CD14-positive monocyte (primary cell): ENCODE measurements around the gene GSPT1. TPM values are rescaled to one million over a fixed set of nuclear protein-coding genes. Genes with fewer than 3 reads are reported as not detected.
A peak's percentile ranks its signal among the peaks of the same experiment; 100 is the strongest.
"Not testable (repeated sequence)": the region's sequence is repeated elsewhere in the genome, so short reads cannot be mapped to it uniquely, and the experiment has no call there.

Experiments used
- DNase-seq, 3 donors: peaks; one replicate each; pipeline ENCODE4 v3.0.0-alpha.2; 2011 to 2022
- H2AFZ ChIP-seq: 2 replicates; pipeline ENCODE4 v1.6.0; 2012; ENCODE audit warnings: mild to moderate bottlenecking, low read depth, low read length, inconsistent platforms; ENCODE audit not compliant: insufficient read depth, poor library complexity, severe bottlenecking
- H3K27ac ChIP-seq, 2 donors: 1 replicate in 1 of 2; 2 replicates in 1 of 2; pipeline ENCODE4 v1.5.1; 2012 to 2013; ENCODE audit warnings: low read length in 2 of 2, control low read depth in 1 of 2, inconsistent platforms in 1 of 2, low read depth in 1 of 2, mild to moderate bottlenecking in 1 of 2
- H3K27me3 ChIP-seq, 2 donors: one replicate each; pipeline versions ENCODE4 v1.6.0 to v1.6.1; 2011 to 2013; ENCODE audit warnings: low read length in 2 of 2; ENCODE audit not compliant: control insufficient read depth in 2 of 2, insufficient read depth in 2 of 2
- H3K36me3 ChIP-seq, 2 donors: replicated peaks in 1 of 2; 1 replicate in 1 of 2; 2 replicates in 1 of 2; pipeline versions ENCODE4 v1.5.1 to v1.6.1; 2012 to 2013; ENCODE audit warnings: low read length in 2 of 2, control low read depth in 1 of 2, inconsistent platforms in 1 of 2, mild to moderate bottlenecking in 1 of 2; ENCODE audit not compliant: insufficient read depth in 2 of 2, control insufficient read depth in 1 of 2
- H3K4me1 ChIP-seq, 2 donors: 1 replicate in 1 of 2; 2 replicates in 1 of 2; pipeline versions ENCODE4 v1.5.1 to v1.6.1; 2012 to 2013; ENCODE audit warnings: low read length in 2 of 2, control low read depth in 1 of 2, inconsistent platforms in 1 of 2, mild to moderate bottlenecking in 1 of 2, moderate library complexity in 1 of 2; ENCODE audit not compliant: insufficient read depth in 2 of 2, control insufficient read depth in 1 of 2
- H3K4me2 ChIP-seq: replicated peaks from 2 replicates; pipeline ENCODE3; 2012; ENCODE audit warnings: low read length, moderate library complexity, mild to moderate bottlenecking; ENCODE audit not compliant: poor library complexity, severe bottlenecking; ENCODE audit errors: extremely low read depth
- H3K4me3 ChIP-seq, 3 experiments: fragments of 200-600 bp in 1 of 3; sonication (generic) in 1 of 3; replicated peaks in 1 of 3; 1 replicate in 2 of 3; 2 replicates in 1 of 3; pipeline ENCODE4 v1.5.1; 2011 to 2013; ENCODE audit warnings: low read length in 3 of 3, mild to moderate bottlenecking in 3 of 3, control low read depth in 2 of 3, low read depth in 2 of 3, inconsistent platforms in 1 of 3, moderate library complexity in 1 of 3
- H3K79me2 ChIP-seq: 2 replicates; pipeline ENCODE4 v1.6.0; 2012; ENCODE audit warnings: mild to moderate bottlenecking, control low read depth, inconsistent platforms, low read length, moderate library complexity; ENCODE audit not compliant: insufficient read depth
- H3K9ac ChIP-seq: 2 replicates; pipeline ENCODE4 v1.6.0; 2017; ENCODE audit warnings: low read length, mild to moderate bottlenecking; ENCODE audit not compliant: insufficient read depth, poor library complexity, severe bottlenecking
- H3K9me3 ChIP-seq, 2 donors: replicated peaks in 1 of 2; 1 replicate in 1 of 2; 2 replicates in 1 of 2; pipeline versions ENCODE4 v1.5.1 to v1.6.1; 2012 to 2013; ENCODE audit warnings: low read length in 2 of 2, control low read depth in 1 of 2; ENCODE audit not compliant: control insufficient read depth in 1 of 2, insufficient read depth in 1 of 2
- H4K20me1 ChIP-seq: 2 replicates; pipeline ENCODE4 v1.6.0; 2012; ENCODE audit warnings: mild to moderate bottlenecking, low read length, control low read depth, moderate library complexity; ENCODE audit not compliant: insufficient read depth
- H3K27ac Mint-ChIP-seq, 7 donors: one replicate each; pipeline ENCODE4 v1.8.0; 2020; ENCODE audit warnings: mild to moderate bottlenecking in 7 of 7, mixed read lengths in 7 of 7, moderate library complexity in 6 of 7, inconsistent platforms in 2 of 7
- H3K27me3 Mint-ChIP-seq, 3 donors: one replicate each; pipeline ENCODE4 v1.8.0; 2021 to 2022; ENCODE audit warnings: low read depth in 3 of 3, mild to moderate bottlenecking in 3 of 3, mixed read lengths in 3 of 3, moderate library complexity in 3 of 3, inconsistent platforms in 1 of 3
- H3K36me3 Mint-ChIP-seq, 2 donors: one replicate each; pipeline ENCODE4 v1.8.0; 2020; ENCODE audit warnings: mixed read lengths in 2 of 2, inconsistent platforms in 1 of 2, mild to moderate bottlenecking in 1 of 2
- H3K4me1 Mint-ChIP-seq: one replicate; pipeline ENCODE4 v1.8.0; 2020; ENCODE audit warnings: mild to moderate bottlenecking, mixed read lengths
- H3K4me3 Mint-ChIP-seq, 2 donors: one replicate each; pipeline ENCODE4 v1.8.0; 2020; ENCODE audit warnings: mild to moderate bottlenecking in 2 of 2, mixed read lengths in 2 of 2, moderate library complexity in 1 of 2
- H3K9me3 Mint-ChIP-seq, 7 donors: one replicate each; pipeline ENCODE4 v1.8.0; 2020 to 2022; ENCODE audit warnings: mixed read lengths in 7 of 7, mild to moderate bottlenecking in 6 of 7, moderate library complexity in 6 of 7, inconsistent platforms in 2 of 7
- WGBS: methylation state at CpG from one replicate; pipeline ENCODE4 v1.1.5; 2013; ENCODE audit warnings: missing lambda C conversion rate; ENCODE audit not compliant: insufficient coverage; 5-methylcytosine and 5-hydroxymethylcytosine counted together
- intact Hi-C, 2 donors: fragments of 100-400 bp; cut with micrococcal nuclease; formaldehyde crosslinking; loops; one replicate each; pipeline versions ENCODE4 v1.15.0 to v1.15.1; 2023
- polyA plus RNA-seq, 3 donors: library from polyadenylated mRNA; depleted of rRNA in 1 of 3; unstranded in 2 of 3; stranded (reverse) in 1 of 3; fragments of 300-500 nt in 2 of 3; fragments of >200 nt in 1 of 3; fragmentation: Illumina TruSeq in 2 of 3; gene quantifications; 1 replicate in 2 of 3; 2 replicates in 1 of 3; pipeline ENCODE4 v1.2.3, GENCODE V29; 2012 to 2021
- small RNA-seq: library from RNA; depleted of rRNA; stranded (forward); fragments of <200 nt; gene quantifications from one replicate; pipeline ENCODE3, GENCODE V24; 2012; ENCODE audit warnings: low read depth; ENCODE audit not compliant: insufficient read length
- TF ChIP-seq, protein P1 (sequence below): fragments of 200-600 bp; IDR thresholded peaks from one replicate; pipeline ENCODE4 v1.8.0; 2022; ENCODE audit warnings: antibody characterized with exemption, mild to moderate bottlenecking

The GSPT1 gene
- polyA plus RNA-seq, 3 donors, result 22.4 to 48.3 (median 47.9) TPM

GRCh38 chr16:11819798-11820197 lies 96.0 kb downstream of the GSPT1 start:
- Mint-ChIP-seq H3K36me3 (peaks cover 0 to 3% of the 10 kb centered on the region in 2 donors), H3K9me3 (peaks cover 0 to 5% (median 0%) of the 10 kb centered on the region in 7 donors), H3K4me1 (peaks cover 59% of the 10 kb centered on the region), H3K27me3 (peaks cover 0 to 4% (median 1%) of the 10 kb centered on the region in 3 donors), H3K27ac (peak overlapping the region; percentile 20 to 88 (median 80)), H3K4me3 (no peak overlapping the region)
- no peaks in the 10 kb centered on the region for H3K79me2 ChIP-seq
- H3K4me3 ChIP-seq, result no peak overlapping the region
- H3K27ac ChIP-seq, result peak overlapping the region in 1 of 2 donors; percentile 70
- 8% methylated on average over 9 of the region's 10 CpGs for WGBS
- no peaks in the 10 kb centered on the region for H4K20me1 ChIP-seq
- intact Hi-C loops, result no loop called here
- H2AFZ ChIP-seq, result no peak overlapping the region
- no peak overlapping the region for H3K4me2 ChIP-seq
- TF ChIP-seq, protein P1, sequence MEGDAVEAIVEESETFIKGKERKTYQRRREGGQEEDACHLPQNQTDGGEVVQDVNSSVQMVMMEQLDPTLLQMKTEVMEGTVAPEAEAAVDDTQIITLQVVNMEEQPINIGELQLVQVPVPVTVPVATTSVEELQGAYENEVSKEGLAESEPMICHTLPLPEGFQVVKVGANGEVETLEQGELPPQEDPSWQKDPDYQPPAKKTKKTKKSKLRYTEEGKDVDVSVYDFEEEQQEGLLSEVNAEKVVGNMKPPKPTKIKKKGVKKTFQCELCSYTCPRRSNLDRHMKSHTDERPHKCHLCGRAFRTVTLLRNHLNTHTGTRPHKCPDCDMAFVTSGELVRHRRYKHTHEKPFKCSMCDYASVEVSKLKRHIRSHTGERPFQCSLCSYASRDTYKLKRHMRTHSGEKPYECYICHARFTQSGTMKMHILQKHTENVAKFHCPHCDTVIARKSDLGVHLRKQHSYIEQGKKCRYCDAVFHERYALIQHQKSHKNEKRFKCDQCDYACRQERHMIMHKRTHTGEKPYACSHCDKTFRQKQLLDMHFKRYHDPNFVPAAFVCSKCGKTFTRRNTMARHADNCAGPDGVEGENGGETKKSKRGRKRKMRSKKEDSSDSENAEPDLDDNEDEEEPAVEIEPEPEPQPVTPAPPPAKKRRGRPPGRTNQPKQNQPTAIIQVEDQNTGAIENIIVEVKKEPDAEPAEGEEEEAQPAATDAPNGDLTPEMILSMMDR, result no peak
- no peaks in the 10 kb centered on the region for H3K9me3 ChIP-seq
- H3K4me1 ChIP-seq, result peaks cover 45 to 80% of the 10 kb centered on the region in 2 donors
- no peaks in the 10 kb centered on the region for H3K36me3 ChIP-seq
- DNase-seq, result peak; percentile 79 to 90 (median 79)
- no peaks in the 10 kb centered on the region for H3K27me3 ChIP-seq
- no peak overlapping the region for H3K9ac ChIP-seq

GRCh38 chr16:11818970-11819369 lies 96.8 kb downstream of the GSPT1 start:
- H3K4me3 ChIP-seq, H3K36me3 ChIP-seq, H4K20me1 ChIP-seq, H3K27me3 ChIP-seq, intact Hi-C loops, H3K27ac ChIP-seq, H3K79me2 ChIP-seq, H3K27me3 Mint-ChIP-seq, H3K9ac ChIP-seq, DNase-seq, H2AFZ ChIP-seq, H3K4me2 ChIP-seq, H3K9me3 Mint-ChIP-seq, H3K36me3 Mint-ChIP-seq, H3K4me3 Mint-ChIP-seq, H3K9me3 ChIP-seq: not testable (repeated sequence)
- H3K4me1 ChIP-seq, result peaks cover 45 to 80% of the 10 kb centered on the region in 2 donors
- peaks cover 58% of the 10 kb centered on the region for H3K4me1 Mint-ChIP-seq
- 98% methylated on average over 6 of the region's 13 CpGs for WGBS
- peak overlapping the region in 1 of 7 donors; percentile 50 for H3K27ac Mint-ChIP-seq

Small RNA genes within 50 kb of the gene (small RNA-seq; reads per million reads assigned to genes)
- gene AC007216.5, result not detected
- not detected for gene COX6CP1

Other genes with a start within 250 kb of the GSPT1 start
- gene SNN, start 247.5 kb downstream of the GSPT1 start, polyA plus RNA-seq, result 100 to 1,000 TPM in 1 of 3 donors, 10 to 100 TPM in 2; 89.4 to 111 (median 91.7) TPM
- gene TXNDC11, start 173.1 kb downstream of the GSPT1 start, polyA plus RNA-seq, result 10 to 100 TPM; 32.9 to 60.0 (median 40.6) TPM
- 10 to 100 TPM; 22.6 to 62.0 (median 27.5) TPM for gene ZC3H7A, start 118.7 kb downstream of the GSPT1 start, polyA plus RNA-seq
- gene RSL1D1, start 64.4 kb downstream of the GSPT1 start, polyA plus RNA-seq, result 100 to 1,000 TPM in 2 of 3 donors, 10 to 100 TPM in 1; 46.1 to 182 (median 124) TPM
- 10 to 100 TPM in 1 of 3 donors, under 1 TPM in 1, not detected in 1; 0.81 to 14.4 TPM for gene NPIPB2, start 26.1 kb upstream of the GSPT1 start, polyA plus RNA-seq
- under 1 TPM in 1 of 3 donors, not detected in 2; 0.26 TPM for gene TNFRSF17, start 49.3 kb upstream of the GSPT1 start, polyA plus RNA-seq
- gene SNX29, start 60.8 kb upstream of the GSPT1 start, polyA plus RNA-seq, result 10 to 100 TPM; 13.3 to 18.2 (median 14.0) TPM